GM13977 (cell line): ENCODE measurements around the gene PXMP2.

Experiments used
- DNase-seq: peaks from one replicate; pipeline ENCODE4 v3.0.0; 2012; ENCODE audit warnings: low spot score
- in situ Hi-C: fragments of 300-500 bp; cut with MboI; formaldehyde crosslinking; loops from one replicate; pipeline ENCODE4 v1.12.0; 2022; ENCODE audit warnings: low sequenced_read_pairs, low pct_unique_long_range_greater_than_20kb, mixed read lengths, inconsistent platforms; ENCODE audit not compliant: unreplicated experiment
- TF ChIP-seq, protein P1 (sequence below): IDR thresholded peaks from 2 replicates; pipeline ENCODE4 v1.5.1; 2012; ENCODE audit warnings: mild to moderate bottlenecking, control low read depth; ENCODE audit not compliant: insufficient read depth; ENCODE audit errors: extremely low read depth, missing control alignments

Gene PXMP2

DNA sequence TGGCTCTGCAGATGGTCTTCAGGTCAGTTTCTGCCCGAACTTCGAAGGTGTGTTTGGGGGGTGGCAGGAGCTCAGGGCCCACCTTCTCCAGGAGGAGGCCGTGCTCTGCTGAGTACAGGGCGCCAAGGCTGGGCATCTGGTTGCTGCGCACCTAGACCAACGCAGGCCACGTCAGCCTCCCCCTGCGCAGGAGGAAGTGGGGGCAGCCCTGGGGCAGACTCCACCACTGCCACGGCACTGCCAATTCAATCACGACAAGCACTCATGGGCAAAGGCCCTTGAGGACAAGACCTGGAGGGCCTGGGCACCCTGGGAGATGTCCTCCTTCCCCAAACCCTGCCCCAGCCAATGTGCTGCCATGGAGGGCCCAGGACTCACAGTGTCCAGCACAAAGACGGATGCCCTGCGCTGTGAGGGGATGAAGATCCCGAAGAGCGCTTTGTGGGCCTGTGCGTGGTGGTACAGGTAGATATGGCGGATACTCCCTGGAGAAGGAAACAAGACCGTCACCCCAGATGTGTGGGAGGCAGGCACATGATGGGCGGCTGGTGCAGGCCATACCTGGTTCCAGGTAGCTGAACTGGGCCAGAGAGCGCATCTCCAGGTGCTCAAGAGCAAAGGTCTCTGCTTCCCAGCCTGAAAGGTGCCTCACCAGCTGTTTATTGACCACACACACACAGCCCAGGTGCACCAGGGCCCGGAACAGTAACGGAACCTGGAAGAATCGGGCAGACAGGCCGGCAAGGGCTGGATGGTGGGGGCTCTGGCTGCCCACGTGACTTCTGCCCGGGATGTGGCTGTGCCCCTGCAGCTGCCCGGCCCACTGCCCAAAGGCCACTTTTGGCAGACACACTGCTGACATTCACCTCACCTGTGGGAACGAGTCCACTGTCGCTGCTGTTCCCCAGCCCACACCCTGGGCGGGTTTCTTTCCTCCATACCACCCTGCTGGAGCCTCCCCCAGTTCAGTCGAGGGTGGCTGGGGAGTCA lies 44.2 kb upstream of the PXMP2 start:
- in situ Hi-C loops, result no loop called here
- no peak for DNase-seq
- TF ChIP-seq, protein P1, sequence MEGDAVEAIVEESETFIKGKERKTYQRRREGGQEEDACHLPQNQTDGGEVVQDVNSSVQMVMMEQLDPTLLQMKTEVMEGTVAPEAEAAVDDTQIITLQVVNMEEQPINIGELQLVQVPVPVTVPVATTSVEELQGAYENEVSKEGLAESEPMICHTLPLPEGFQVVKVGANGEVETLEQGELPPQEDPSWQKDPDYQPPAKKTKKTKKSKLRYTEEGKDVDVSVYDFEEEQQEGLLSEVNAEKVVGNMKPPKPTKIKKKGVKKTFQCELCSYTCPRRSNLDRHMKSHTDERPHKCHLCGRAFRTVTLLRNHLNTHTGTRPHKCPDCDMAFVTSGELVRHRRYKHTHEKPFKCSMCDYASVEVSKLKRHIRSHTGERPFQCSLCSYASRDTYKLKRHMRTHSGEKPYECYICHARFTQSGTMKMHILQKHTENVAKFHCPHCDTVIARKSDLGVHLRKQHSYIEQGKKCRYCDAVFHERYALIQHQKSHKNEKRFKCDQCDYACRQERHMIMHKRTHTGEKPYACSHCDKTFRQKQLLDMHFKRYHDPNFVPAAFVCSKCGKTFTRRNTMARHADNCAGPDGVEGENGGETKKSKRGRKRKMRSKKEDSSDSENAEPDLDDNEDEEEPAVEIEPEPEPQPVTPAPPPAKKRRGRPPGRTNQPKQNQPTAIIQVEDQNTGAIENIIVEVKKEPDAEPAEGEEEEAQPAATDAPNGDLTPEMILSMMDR, result no peak

DNA sequence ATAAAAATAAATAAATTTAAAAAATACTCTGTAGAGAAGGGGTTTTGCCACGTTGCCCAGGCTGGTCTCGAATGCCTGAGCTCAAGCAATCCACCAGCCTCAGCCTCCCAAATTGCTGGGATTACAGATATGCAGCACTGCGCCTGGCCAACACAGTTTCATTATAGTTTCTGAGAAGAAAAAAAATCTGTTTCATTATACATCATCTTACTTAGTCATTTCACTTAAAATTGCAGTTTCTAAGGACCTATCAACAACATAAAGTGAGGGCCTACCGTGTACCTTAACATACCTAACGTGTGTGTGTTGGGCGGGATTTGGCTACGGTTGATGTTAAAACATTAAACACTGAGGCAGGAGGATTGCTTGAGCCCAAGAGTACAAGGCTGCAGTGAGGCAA lies 40.5 kb upstream of the PXMP2 start:
- TF ChIP-seq, protein P1, result no peak
- in situ Hi-C loops, result no loop called here
- no peak for DNase-seq

DNA sequence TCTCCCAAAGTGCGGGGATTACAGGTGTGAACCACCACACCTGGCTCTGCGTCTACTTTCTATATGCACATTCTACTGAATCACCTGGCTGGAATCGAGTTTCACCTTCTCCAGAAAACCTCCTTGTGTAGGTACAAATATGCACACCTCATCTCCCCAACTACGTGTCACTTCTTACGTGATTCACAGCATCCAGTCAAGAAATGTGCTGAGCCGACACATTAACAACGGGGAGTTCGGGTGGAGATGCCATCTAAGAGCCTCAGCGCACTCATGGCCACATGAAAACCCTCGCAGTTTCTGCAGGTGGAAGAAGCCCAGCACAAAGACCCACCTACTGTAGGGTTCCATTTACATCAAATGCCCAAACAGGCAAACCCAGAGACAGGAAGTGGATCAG lies 39.5 kb upstream of the PXMP2 start:
- in situ Hi-C loops, result no loop called here
- TF ChIP-seq, protein P1, result no peak
- DNase-seq, result no peak

DNA sequence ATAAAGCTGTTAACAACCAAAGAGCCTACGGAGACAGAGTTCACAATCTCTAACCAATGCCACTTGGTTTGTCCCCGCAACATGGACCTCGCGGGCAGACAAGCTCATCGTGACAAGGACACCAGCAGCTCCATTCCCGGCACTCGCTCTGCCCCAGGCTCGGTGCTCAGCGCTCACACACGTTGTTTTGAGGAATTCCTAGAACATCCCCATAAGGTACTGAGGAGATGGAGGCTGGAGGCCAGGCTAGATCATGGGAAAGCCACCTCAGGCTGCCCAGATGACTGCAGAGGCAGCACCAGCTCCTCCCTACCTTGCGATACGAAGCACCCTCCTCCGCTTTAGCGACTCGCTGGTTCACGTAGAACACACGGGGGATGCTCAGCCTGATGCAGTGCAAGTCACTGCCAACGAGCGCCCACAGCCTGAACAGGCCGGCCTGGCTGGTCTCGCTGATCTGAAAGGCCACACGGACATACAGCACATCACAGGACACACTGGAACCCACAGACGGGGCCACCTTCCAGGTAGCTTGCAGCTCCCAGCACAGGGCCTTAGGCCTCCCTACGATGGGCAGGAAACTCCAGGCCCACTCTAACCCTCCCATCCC lies 38.7 kb upstream of the PXMP2 start:
- TF ChIP-seq, protein P1, result no peak
- no peak for DNase-seq

DNA sequence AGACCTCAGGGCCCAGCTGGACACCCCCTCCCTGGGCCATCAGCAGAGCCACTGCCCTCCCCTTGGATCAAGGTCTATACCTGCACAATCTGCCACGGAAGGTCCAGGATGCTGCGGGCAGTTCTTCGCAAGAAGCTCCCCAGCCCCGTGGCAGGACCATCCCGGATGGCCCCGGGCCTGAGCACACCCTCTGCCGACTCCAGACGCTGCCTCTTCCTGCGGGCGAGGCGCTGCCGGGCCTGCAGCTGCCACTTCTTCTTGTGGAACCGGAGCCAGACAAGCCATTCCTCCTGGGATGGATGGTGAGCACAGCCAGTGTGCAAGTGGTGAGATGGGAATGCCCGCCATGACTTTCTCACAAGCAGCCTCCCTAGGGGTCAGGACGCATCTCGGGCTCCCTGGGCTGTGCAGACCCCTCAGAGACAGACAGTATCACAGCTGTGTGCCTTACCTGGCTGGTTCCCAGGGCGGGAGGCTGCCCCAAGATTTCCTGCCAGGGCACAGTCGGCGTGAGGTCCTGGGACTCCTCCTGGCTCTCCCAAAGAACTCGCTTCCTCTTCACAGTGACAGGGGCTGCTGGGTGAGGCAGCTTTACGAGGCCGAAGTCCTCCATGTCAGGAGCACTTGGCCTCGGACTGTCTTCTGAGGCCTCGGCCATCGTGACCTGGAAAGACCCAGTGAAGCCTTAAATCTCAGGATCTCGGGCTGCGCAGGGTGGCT lies 38.0 kb upstream of the PXMP2 start:
- no peak for DNase-seq
- TF ChIP-seq, protein P1, result no peak
- in situ Hi-C loops, result no loop called here

More for the DNA sequence above, 38.7 kb upstream of the PXMP2 start:
- in situ Hi-C loops, result no loop called here

DNA sequence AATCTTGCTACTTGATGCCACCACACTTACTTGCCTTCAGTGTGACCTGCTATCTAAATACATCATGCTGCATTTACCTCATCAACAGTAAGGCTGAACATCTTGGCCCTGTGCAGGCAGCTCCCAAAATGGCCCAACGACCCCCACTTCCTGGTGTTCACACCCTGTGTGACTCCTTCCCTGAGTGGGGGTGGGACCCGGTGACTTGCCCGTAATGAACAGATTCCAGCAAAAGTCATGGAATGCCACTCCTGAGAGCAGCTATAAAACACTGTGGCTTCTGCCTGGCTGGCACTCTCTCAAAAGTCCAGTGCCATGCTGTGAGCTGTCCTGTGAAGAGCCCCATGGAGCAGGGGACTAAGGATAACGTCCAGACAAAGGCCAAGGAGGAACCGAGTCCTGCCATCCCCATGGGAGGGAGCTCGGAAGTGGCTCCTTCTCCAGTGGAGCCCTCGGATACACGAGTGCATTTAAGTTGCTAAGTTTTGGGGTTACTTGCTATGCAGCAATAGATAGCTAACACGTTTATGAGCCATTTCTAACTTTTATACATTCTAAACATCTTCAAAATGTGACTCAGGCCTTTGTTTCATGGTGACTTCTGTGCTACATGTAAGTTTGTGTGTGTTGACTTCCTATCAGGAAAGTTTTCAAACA lies 35.8 kb upstream of the PXMP2 start:
- TF ChIP-seq, protein P1, result no peak
- in situ Hi-C loops, result no loop called here
- no peak for DNase-seq
